Activated CD4-positive, CD25-positive, alpha-beta regulatory T cell treated with anti-CD3 and anti-CD28 coated beads, Interleukin-2, amount 50 U/mL, for 16 hours (primary cell): Measurements from ENCODE around the gene WNK2.

Experiments used
- DNase-seq: peaks from one replicate; pipeline ENCODE4 v3.0.0-alpha.2; 2020; ENCODE audit warnings: low read depth, low spot score

The WNK2 gene

DNA sequence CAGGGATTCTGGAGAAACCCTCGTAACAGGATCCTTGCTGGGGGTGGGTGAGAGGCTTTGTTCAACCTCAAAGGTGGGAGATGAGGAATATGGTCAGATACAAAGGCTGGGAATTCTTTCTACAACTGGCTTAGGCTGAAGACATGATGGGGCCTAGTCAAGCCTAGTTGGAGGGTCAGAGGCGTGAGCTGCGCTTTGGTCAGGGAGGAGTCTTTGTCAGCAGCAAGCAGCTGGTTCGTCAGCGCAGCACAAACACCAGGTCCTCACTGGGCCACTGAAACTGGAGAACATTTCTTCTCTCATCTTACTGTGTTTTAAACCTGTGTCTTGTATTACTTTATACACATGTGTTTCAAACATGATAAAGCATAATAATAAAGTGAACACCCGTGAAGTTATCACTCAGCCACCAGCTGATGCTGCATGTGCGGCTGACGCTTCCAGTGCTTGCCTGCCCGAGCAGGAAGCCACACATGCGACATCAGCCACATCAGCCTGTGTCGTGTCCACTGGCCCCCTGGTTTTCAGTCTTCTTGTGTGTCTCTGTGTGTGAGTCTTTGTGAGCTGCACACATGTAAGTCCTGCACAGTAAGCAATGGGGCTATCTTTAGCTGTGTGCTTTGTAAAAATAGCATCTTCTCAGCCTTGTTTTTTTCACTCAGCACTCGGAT is 81.5 kb downstream of the WNK2 start:
- DNase-seq = no peak

DNA sequence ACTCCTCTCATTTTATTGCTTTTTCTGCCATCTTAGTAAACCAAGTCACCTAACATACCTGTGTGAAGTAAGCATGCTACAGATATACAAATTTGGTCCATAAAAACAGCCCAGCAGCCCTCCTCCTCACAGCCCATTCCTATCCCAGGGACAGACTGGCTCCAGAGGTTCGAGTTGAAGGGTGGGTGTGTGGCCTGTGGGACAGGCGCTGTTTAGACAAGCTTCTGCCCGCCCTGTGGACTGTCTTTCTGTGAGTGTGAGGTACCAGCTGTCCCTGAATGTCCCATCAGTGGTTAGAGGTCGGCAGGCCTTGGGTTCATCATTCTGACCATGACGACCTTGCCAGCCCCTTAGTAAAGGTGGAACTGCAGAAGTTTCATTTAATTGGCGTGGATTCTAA is 82.0 kb downstream of the WNK2 start:
- DNase-seq = no peak

- no peak for DNase-seq
These were observed 82.6 kb downstream of the WNK2 start for GRCh38 chr9:93266521-93267001.

DNA sequence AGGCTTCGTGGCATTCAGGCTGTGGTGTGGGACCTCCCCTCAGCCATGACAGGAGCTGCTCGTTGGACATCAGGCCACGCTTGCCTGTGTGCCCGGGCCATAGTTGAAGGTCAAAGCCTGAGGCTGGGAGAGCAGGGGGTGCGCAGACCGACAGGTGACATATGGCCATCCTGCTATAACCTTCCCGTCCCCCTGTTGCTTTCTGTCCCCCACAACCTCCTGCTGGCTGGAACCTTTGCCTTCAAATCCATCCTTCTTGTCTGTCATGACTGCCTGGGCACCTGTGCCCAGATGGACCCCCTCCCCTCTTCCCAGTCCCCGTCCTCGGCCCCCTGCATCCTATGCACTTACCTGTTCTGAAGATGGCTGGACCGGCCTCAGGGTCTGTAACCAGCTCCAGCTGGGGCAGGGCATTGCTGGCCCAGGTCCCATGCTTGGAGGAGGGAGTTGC is 83.2 kb downstream of the WNK2 start:
- no peak for DNase-seq

DNA sequence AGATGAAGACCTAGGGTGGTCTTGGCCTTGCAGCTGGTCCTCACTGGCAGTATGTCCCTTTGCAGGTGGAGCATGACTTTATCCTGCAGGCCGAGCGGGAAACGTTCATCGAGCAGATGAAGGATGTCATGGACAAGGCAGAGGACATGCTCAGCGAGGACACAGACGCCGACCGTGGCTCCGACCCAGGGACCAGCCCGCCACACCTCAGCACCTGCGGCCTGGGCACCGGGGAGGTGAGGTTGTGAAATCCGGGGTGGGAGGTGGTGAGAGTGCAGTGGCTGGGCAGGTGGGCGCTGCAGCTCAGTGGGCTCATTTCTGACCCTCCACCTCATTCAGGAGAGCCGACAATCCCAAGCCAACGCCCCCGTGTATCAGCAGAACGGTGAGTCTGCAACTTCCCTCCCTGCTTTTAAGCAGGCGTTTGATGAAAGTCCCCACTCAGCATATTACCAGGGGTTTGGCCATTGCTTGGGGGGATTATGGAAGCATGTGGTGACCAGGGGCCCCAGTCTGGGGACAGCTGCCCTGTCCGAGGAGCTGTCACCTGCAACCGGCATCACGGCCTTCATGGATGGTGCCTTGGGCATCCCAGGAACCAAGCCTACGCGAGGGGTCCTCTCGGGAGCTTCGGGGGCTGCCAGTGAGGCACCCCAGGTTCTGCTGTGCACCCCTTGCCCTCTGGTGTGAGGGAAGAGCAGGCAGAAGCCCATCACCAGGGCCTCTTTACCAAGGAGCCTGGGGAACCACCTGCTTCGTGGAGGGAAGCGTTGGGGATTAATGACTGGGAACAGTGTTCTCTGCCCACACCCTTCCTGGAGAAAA is 84.0 kb downstream of the WNK2 start:
- DNase-seq = no peak

DNA sequence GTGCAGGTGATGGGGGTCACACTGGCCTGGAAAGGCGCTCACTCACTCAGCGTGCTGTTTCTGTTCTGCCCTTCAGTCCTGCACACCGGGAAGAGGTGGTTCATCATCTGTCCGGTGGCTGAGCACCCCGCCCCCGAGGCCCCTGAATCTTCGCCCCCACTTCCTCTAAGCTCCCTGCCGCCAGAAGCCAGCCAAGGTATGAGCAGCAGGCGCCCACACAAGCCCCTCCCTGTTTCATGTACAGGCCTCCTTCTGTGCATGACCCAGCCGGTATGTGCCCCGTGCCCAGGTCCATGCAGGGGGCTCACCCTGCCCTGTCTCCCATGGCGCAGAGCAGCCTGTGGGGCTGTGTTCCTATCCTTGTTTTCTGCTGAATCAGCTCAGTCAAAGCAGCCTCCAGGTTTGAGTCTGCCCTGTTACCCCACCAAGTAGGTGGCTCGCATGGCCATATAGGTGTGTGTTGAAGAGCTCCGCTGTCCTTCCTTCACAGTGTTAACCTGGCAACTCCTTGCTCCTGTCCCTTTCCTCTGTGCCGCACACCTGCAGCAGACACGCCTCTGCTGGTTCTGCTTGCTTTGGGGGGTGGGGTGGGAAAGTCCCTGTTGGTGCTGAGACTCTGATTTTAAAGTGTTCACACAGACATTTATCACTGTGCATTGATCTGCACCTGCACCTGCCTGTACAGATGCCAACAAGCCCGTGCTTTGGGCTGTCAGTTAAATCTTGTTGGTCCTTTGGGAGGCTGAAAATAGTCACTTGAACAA is 84.8 kb downstream of the WNK2 start:
- no peak for DNase-seq

- no peak for DNase-seq
These were observed 87.0 kb downstream of the WNK2 start for GRCh38 chr9:93270976-93271375.

DNA sequence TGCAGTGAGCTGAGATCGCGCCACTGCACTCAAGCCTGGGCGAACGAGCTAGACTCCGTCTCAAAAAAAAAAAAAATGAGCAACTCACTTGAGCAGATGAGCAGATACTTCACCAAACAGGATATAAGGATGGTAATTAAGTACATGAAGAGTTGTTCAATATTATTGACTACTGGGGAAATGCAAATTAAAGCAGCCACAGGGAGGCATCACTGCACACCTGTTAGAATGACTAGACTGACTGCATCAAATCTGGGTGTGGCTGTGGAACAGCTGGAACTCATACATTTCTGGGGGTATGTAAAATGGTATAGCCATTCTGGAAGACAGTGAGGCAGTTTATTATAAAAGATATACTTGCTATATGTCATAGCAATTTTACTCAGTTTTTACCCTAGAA is 93.0 kb downstream of the WNK2 start:
- no peak for DNase-seq

DNA sequence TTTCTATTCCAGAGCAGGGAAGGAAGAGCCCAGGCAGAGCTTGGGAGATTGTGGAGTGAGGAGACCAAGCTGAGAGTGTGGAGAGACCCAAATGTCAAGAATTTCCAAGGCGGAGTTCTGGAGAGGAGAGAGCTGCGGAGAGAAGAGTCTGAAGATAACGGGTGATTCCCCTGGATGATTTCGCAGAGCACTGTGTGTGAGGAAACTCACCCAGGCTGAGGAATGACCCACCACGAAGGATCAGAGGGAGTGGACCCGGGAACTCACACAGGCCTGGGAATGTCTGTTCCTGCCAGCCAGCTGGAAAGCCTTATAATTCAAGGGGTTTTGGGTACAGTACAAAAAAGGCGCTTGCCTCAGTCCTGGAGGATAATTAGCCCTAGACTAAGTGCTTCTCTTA is 94.2 kb downstream of the WNK2 start:
- DNase-seq = no peak

DNA sequence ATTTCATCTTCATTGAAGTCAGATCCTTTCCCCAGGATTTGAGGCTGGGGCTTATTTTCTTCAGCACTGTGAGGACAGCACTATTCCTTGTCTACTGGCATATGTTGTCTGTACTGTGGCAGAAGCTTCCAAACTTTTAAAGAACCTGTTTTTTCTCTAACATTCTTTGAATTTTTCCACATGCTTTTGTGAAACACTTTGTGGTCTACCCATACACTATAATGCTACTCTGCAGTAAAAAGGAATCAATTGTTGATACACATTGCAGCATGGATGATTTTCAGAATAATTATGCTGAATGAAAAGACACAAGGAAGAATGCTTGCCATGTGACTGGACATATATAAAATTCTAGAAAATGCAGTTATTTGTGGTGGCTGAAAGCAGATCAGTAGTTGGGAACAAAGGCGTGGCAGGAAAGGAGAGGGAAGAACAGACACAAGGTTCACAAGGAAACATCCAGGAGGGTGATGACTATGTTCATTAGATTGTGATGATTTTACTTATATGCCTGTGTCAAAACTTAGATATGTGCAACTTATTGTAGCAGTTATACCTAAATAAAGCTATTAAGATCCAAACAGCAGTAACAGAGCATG is 96.8 kb downstream of the WNK2 start:
- DNase-seq = no peak

- no peak for DNase-seq
These were observed 102.6 kb downstream of the WNK2 start for GRCh38 chr9:93286252-93287188.

GRCh38 chr9:93287189-93287552 is 103.2 kb downstream of the WNK2 start:
- DNase-seq = no peak

DNA sequence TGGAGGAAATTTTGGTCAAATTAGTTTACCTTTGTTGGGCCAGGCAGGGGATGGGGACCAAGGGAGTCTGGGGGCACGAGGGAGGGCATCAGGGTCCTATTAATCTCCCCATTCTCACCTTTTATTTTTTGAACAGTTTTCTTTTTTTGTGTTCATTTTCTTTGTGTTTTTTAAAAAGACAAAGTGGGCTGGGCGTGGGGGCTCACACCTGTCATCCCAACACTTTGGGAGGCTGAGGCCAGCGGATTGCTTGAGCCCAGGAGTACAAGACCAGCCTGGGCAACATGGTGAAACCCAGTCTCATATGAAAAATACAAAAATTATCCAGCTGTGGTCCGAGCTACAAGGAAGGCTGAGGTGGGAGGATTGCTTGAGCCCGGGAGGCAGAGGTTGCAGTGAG is 103.7 kb downstream of the WNK2 start:
- no peak for DNase-seq

GRCh38 chr9:93288341-93288740 is 104.4 kb downstream of the WNK2 start:
- no peak for DNase-seq

- no peak for DNase-seq
These were observed 105.2 kb downstream of the WNK2 start for GRCh38 chr9:93288891-93289883.

DNA sequence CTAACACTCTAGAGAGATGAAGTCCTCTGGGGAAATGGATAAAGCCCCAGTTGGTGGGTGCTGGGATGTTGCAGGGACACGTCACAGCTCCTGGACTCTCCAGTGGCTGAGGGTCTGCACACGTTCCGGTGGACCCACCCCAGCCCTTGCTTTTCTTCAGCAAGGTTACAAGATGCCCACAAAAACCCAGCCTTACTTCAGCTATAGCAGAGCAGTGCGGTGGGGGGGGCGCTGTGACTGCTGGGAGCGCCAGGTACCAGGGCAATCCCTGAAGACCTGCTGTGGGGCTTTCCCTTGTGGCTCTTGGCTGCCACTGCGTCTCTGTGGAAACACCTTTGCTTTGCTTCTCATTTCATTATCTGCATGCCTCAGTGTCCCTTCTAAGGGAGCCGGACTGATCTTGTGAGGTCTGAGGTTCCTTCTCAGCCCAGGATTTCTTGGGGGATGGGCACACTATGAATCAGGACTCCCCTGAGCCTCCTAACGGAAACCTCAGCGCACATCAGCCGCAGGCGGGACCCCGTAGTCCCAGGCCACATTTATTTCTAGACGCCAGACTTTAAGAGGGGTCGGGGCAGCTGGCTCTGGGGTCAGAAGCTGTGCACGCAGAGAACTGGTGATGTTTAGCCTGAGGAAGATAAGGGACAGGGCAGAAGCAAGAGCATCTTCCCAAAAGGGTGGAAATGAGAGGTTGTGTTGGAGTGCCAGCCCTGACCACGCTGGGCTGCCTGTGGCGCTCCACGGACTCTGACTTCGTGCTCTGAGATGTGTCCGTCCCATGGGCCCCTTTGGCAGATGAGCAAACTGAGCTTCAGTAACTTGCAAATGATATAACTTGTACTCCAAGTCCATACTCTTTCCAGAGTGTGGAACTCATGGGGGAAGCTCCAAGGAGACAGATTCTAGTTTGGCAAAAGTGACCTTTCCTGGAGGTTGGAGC is 106.8 kb downstream of the WNK2 start:
- DNase-seq = no peak

DNA sequence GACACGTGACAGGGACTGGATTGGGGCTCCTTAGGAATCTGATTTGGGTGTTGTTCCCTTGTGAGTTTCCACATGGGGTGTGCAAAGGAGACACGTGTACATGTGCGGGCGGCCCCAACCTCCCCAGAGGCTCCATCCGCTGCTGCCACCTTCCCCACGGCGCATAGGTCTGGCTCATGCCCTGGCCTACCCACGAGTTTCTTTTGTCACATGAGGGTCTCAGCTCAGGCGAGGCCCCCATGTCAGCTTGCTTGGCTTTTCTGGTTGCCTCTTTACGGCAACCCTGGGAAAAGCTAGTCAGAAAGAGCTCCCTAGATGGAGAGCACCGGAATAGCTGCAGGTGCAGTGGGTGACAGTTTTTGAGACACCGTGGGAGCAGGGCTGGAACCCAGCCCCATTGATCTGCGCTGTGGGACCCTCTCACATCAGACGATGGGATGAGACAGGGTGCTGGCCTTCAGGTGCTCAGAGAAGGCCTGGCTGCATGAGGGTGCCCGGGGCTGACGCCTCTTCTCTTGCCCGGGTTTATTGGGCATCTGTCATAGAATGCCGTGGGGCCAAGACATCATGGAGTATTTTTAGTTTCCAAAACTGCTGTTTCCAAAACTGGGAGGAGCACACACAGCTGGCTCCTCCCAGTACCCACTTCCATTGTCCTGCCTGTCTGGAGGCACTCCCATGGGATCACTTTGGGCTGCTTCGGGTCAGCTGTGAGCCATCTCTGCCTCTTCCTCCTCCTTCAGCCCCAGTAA is 107.8 kb downstream of the WNK2 start:
- no peak for DNase-seq

DNA sequence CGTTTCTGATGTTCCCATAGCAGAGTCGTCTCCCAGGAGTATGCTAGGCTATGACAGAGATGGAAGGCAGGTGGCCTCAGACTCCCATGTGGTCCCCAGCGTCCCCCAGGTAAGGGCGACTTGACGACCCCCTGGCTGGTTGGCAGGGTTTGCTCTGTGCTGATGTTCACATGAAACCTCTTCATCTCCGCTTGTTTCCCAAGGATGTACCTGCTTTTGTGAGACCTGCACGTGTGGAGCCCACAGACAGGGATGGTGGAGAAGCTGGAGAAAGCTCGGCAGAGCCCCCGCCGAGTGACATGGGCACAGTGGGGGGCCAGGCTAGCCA is 108.3 kb downstream of the WNK2 start:
- no peak for DNase-seq
